ENCODE data around the gene ZNF439. TPM values are rescaled to one million over a fixed set of nuclear protein-coding genes. Genes with fewer than 3 reads are reported as not detected.
"Not testable (repeated sequence)": the region's sequence is repeated elsewhere in the genome, so short reads cannot be mapped to it uniquely, and the experiment has no call there.

ZNF439 gene
- total RNA-seq, 1 experiment from 2014 or later: not detected

- Mint-ChIP-seq H3K4me3 (ENCODE audit: unreplicated experiment) (no peak within 1 kb of the TSS), H3K4me1 (ENCODE audit: insufficient read depth, unreplicated experiment) (no peaks in the 10 kb centered on the region), H3K27ac (ENCODE audit: low read depth, unreplicated experiment) (no peak within 1 kb of the TSS), H3K36me3 (ENCODE audit: insufficient read depth, unreplicated experiment) (no peaks in the 10 kb centered on the region), H3K27me3 (ENCODE audit: insufficient read depth, unreplicated experiment) (no peaks in the 10 kb centered on the region), H3K9me3 (ENCODE audit: unreplicated experiment) (peaks cover 8% of the 10 kb centered on the region)
- no TSS peak for BruUV-seq (replicated peaks)
- intact Hi-C loops (cut with micrococcal nuclease): no loop called here
- no peak for TF ChIP-seq CTCF (IDR thresholded peaks at IDR 0.05; ENCODE audit: unreplicated experiment)
- no peak for DNase-seq (ENCODE audit: unreplicated experiment)
- POLR2A ChIA-PET: no interaction called here
- CTCF ChIA-PET: interaction anchor here (0.6 kb wide), 2 partner anchors 191 to 952 kb away, joined by 3 read pairs; no protein-coding TSS in a partner anchor
Measured at GRCh38 chr19:11887611-11888531, 39.3 kb downstream of the ZNF439 start, which contains the start of gene ZNF69. ZNF69 (plus strand) TSS chr19:11887782; CDS start chr19:11887924, 142 bp downstream.

- CTCF ChIA-PET; H3K27me3 Mint-ChIP-seq (ENCODE audit: insufficient read depth, unreplicated experiment); H3K36me3 Mint-ChIP-seq (ENCODE audit: insufficient read depth, unreplicated experiment); BruUV-seq (replicated peaks); H3K4me3 Mint-ChIP-seq (ENCODE audit: unreplicated experiment); H3K27ac Mint-ChIP-seq (ENCODE audit: low read depth, unreplicated experiment); H3K4me1 Mint-ChIP-seq (ENCODE audit: insufficient read depth, unreplicated experiment); POLR2A ChIA-PET; DNase-seq (ENCODE audit: unreplicated experiment); intact Hi-C loops (cut with micrococcal nuclease): not testable (repeated sequence)
- peaks cover 11% of the 10 kb centered on the region for H3K9me3 Mint-ChIP-seq (ENCODE audit: unreplicated experiment)
Measured at GRCh38 chr19:11889901-11890300, 41.4 kb downstream of the ZNF439 start.

- ChIA-PET CTCF (no interaction called here), POLR2A (no interaction called here)
- Mint-ChIP-seq H3K4me1 (ENCODE audit: insufficient read depth, unreplicated experiment) (no peaks in the 10 kb centered on the region), H3K27ac (ENCODE audit: low read depth, unreplicated experiment) (no peak overlapping the region), H3K36me3 (ENCODE audit: insufficient read depth, unreplicated experiment) (no peaks in the 10 kb centered on the region), H3K4me3 (ENCODE audit: unreplicated experiment) (no peak overlapping the region), H3K27me3 (ENCODE audit: insufficient read depth, unreplicated experiment) (no peaks in the 10 kb centered on the region), H3K9me3 (ENCODE audit: unreplicated experiment) (peaks cover 18% of the 10 kb centered on the region)
- DNase-seq (ENCODE audit: unreplicated experiment): no peak
- TF ChIP-seq CTCF (IDR thresholded peaks at IDR 0.05; ENCODE audit: unreplicated experiment): no peak
- intact Hi-C loops (cut with micrococcal nuclease): no loop called here
- no TSS peak for BruUV-seq (replicated peaks)
Measured at GRCh38 chr19:11890634-11891033, 42.1 kb downstream of the ZNF439 start.

GRCh38 chr19:11894851-11895250, 46.3 kb downstream of the ZNF439 start:
- H3K4me3 Mint-ChIP-seq (ENCODE audit: unreplicated experiment): no peak overlapping the region
- H3K9me3 Mint-ChIP-seq (ENCODE audit: unreplicated experiment): peaks cover 18% of the 10 kb centered on the region
- no peaks in the 10 kb centered on the region for H3K4me1 Mint-ChIP-seq (ENCODE audit: insufficient read depth, unreplicated experiment)
- DNase-seq (ENCODE audit: unreplicated experiment): no peak
- no peak for TF ChIP-seq CTCF (IDR thresholded peaks at IDR 0.05; ENCODE audit: unreplicated experiment)
- no peak overlapping the region for H3K27ac Mint-ChIP-seq (ENCODE audit: low read depth, unreplicated experiment)
- no peaks in the 10 kb centered on the region for H3K36me3 Mint-ChIP-seq (ENCODE audit: insufficient read depth, unreplicated experiment)
- POLR2A ChIA-PET: no interaction called here
- BruUV-seq (replicated peaks): no TSS peak
- CTCF ChIA-PET: no interaction called here
- intact Hi-C loops (cut with micrococcal nuclease): no loop called here
- H3K27me3 Mint-ChIP-seq (ENCODE audit: insufficient read depth, unreplicated experiment): no peaks in the 10 kb centered on the region
